GM10847 (cell line): Measurements from ENCODE around the gene PNMA6E.

ENCODE experiments used
- POLR2A ChIP-seq: IDR thresholded peaks from 2 replicates; pipeline ENCODE4 v1.6.1; 2011; ENCODE audit not compliant: insufficient read length; ENCODE audit errors: extremely low read depth

The PNMA6E gene

GRCh38 chrX:153416781-153417450, 15.8 kb upstream of the PNMA6E start:
- TF ChIP-seq POLR2A = no peak

GRCh38 chrX:153414856-153415510, 13.8 kb upstream of the PNMA6E start:
- no peak for TF ChIP-seq POLR2A

- no peak for TF ChIP-seq POLR2A
Measured at GRCh38 chrX:153413731-153414130, 12.6 kb upstream of the PNMA6E start.

GRCh38 chrX:153412746-153413720, 11.9 kb upstream of the PNMA6E start:
- no peak for TF ChIP-seq POLR2A

- no peak for TF ChIP-seq POLR2A
Measured at GRCh38 chrX:153411988-153412574, 10.9 kb upstream of the PNMA6E start.

- no peak for TF ChIP-seq POLR2A
Measured at GRCh38 chrX:153411255-153411987, 10.3 kb upstream of the PNMA6E start, which contains the start of gene ZFP92. ZFP92 (plus strand) TSS chrX:153411472; CDS start chrX:153418323, 6,851 bp downstream.

GRCh38 chrX:153410888-153411254, 9.7 kb upstream of the PNMA6E start:
- TF ChIP-seq POLR2A = no peak

GRCh38 chrX:153410373-153410772, 9.2 kb upstream of the PNMA6E start:
- TF ChIP-seq POLR2A = no peak

GRCh38 chrX:153409414-153410101, 8.4 kb upstream of the PNMA6E start:
- TF ChIP-seq POLR2A = no peak

- no peak for TF ChIP-seq POLR2A
Measured at GRCh38 chrX:153408871-153409351, 7.8 kb upstream of the PNMA6E start.

GRCh38 chrX:153408221-153408721, 7.1 kb upstream of the PNMA6E start:
- TF ChIP-seq POLR2A = no peak

GRCh38 chrX:153407736-153408135, 6.6 kb upstream of the PNMA6E start:
- no peak for TF ChIP-seq POLR2A

- no peak for TF ChIP-seq POLR2A
Measured at GRCh38 chrX:153406903-153407302, 5.8 kb upstream of the PNMA6E start.

- TF ChIP-seq POLR2A = no peak
Measured at GRCh38 chrX:153406011-153406410, 4.9 kb upstream of the PNMA6E start.
